Activated CD8-positive, alpha-beta T cell treated with anti-CD3 and anti-CD28 coated beads for 36 hours (primary cell): ENCODE data around the gene SPTLC1. TPM values are rescaled to one million over a fixed set of nuclear protein-coding genes. Genes with fewer than 3 reads are reported as not detected.

ENCODE experiments used
- ATAC-seq: fragments of 200-7000 bp; cut with Tn5 transposase; one replicate; pipeline ENCODE4 v1.10.0; 2021; ENCODE audit warnings: mild to moderate bottlenecking, moderate library complexity
- CTCF ChIA-PET: fragments of 350-600 bp; sonication (Branson Sonifier 250); formaldehyde crosslinking; loops from one replicate; lab custom pipeline; 2021; ENCODE audit warnings: antibody characterized with exemption; lab: Charles Lee
- POLR2A ChIA-PET: fragments of 350-600 bp; sonication (Branson Sonifier 250); formaldehyde crosslinking; loops from one replicate; lab custom pipeline; 2021; ENCODE audit warnings: antibody characterized with exemption; lab: Charles Lee
- DNase-seq: peaks from one replicate; pipeline ENCODE4 v3.0.0-alpha.2; 2020
- H3K27ac Mint-ChIP-seq: one replicate; pipeline ENCODE4 v1.8.0; 2021; ENCODE audit warnings: mild to moderate bottlenecking, mixed read lengths
- H3K27me3 Mint-ChIP-seq: one replicate; pipeline ENCODE4 v1.8.0; 2021; ENCODE audit warnings: mixed read lengths
- H3K36me3 Mint-ChIP-seq: one replicate; pipeline ENCODE4 v1.8.0; 2021; ENCODE audit warnings: low read depth, mixed read lengths
- H3K4me1 Mint-ChIP-seq: one replicate; pipeline ENCODE4 v1.8.0; 2021; ENCODE audit warnings: low read depth, mixed read lengths
- H3K4me3 Mint-ChIP-seq: one replicate; pipeline ENCODE4 v1.8.0; 2021; ENCODE audit warnings: mild to moderate bottlenecking, moderate library complexity, mixed read lengths
- H3K9me3 Mint-ChIP-seq: one replicate; pipeline ENCODE4 v1.8.0; 2021; ENCODE audit warnings: mixed read lengths
- CTCF ChIP-seq: fragments of 200-600 bp; IDR thresholded peaks from one replicate; pipeline ENCODE4 v1.8.0; 2022; ENCODE audit warnings: antibody characterized with exemption, mild to moderate bottlenecking
- intact Hi-C: fragments of 100-400 bp; cut with micrococcal nuclease; formaldehyde crosslinking; loops from one replicate; pipeline ENCODE4 v1.10.0; 2022
- total RNA-seq, 2 experiments: library from RNA; stranded (reverse); gene quantifications; one replicate each; pipeline ENCODE4 v1.2.3, GENCODE V29; 2021

SPTLC1 gene
- total RNA-seq, 2 experiments from 2014 or later = 39.6 to 39.8 TPM

- no peak for ATAC-seq
- CTCF ChIA-PET = no interaction called here
These were observed 122.7 kb downstream of the SPTLC1 start for GRCh38 chr9:91992461-91993041.

GRCh38 chr9:91991721-91992341 lies 123.4 kb downstream of the SPTLC1 start:
- Mint-ChIP-seq H3K9me3 (no peaks in the 10 kb centered on the region), H3K27me3 (peaks cover 21% of the 10 kb centered on the region), H3K27ac (no peak overlapping the region), H3K36me3 (no peaks in the 10 kb centered on the region), H3K4me3 (no peak overlapping the region), H3K4me1 (no peaks in the 10 kb centered on the region)
- ATAC-seq (no peak), DNase-seq (no peak)
- POLR2A ChIA-PET = no interaction called here
- CTCF ChIA-PET = interaction anchor here (1.0 kb wide), 1 partner anchor 17 kb away, joined by 3 read pairs; no protein-coding TSS in a partner anchor
- intact Hi-C loops = no loop called here
- TF ChIP-seq CTCF = no peak

More at GRCh38 chr9:91992461-91993041, 122.7 kb downstream of the SPTLC1 start:
- Mint-ChIP-seq H3K36me3 (no peaks in the 10 kb centered on the region), H3K9me3 (no peaks in the 10 kb centered on the region), H3K4me3 (no peak overlapping the region), H3K27ac (no peak overlapping the region), H3K4me1 (no peaks in the 10 kb centered on the region), H3K27me3 (peaks cover 20% of the 10 kb centered on the region)
- intact Hi-C loops = no loop called here
- POLR2A ChIA-PET = no interaction called here
- no peak for DNase-seq
- TF ChIP-seq CTCF = no peak

GRCh38 chr9:91986248-91986647 lies 129.0 kb downstream of the SPTLC1 start:
- no peak for TF ChIP-seq CTCF
- POLR2A ChIA-PET = no interaction called here
- ATAC-seq = no peak
- no peaks in the 10 kb centered on the region for H3K4me1 Mint-ChIP-seq
- no peak for DNase-seq
- intact Hi-C loops = no loop called here
- H3K27me3 Mint-ChIP-seq = peaks cover 6% of the 10 kb centered on the region
- no peak overlapping the region for H3K4me3 Mint-ChIP-seq
- H3K9me3 Mint-ChIP-seq = peaks cover 3% of the 10 kb centered on the region
- no peak overlapping the region for H3K27ac Mint-ChIP-seq
- no peaks in the 10 kb centered on the region for H3K36me3 Mint-ChIP-seq
- CTCF ChIA-PET = no interaction called here

GRCh38 chr9:91985692-91986091 lies 129.5 kb downstream of the SPTLC1 start:
- H3K9me3 Mint-ChIP-seq = peaks cover 6% of the 10 kb centered on the region
- H3K36me3 Mint-ChIP-seq = no peaks in the 10 kb centered on the region
- intact Hi-C loops = no loop called here
- no peak overlapping the region for H3K27ac Mint-ChIP-seq
- DNase-seq (no peak), ATAC-seq (no peak)
- H3K27me3 Mint-ChIP-seq = peaks cover 6% of the 10 kb centered on the region
- CTCF ChIA-PET = no interaction called here
- POLR2A ChIA-PET = no interaction called here
- no peak overlapping the region for H3K4me3 Mint-ChIP-seq
- H3K4me1 Mint-ChIP-seq = no peaks in the 10 kb centered on the region
- no peak for TF ChIP-seq CTCF

Other genes with a start within 250 kb of the SPTLC1 start
- not detected for gene ROR2, start 165.2 kb downstream of the SPTLC1 start, total RNA-seq
- 100 to 1,000 TPM; 247 to 251 TPM for gene IARS1, start 178.3 kb upstream of the SPTLC1 start, total RNA-seq
- 10 to 100 TPM; 44.1 to 46.5 TPM for gene NOL8, start 209.9 kb upstream of the SPTLC1 start, total RNA-seq
- 10 to 100 TPM; 22.5 to 28.7 TPM for gene CENPP, start 210.5 kb upstream of the SPTLC1 start, total RNA-seq